NCI-H2081 (cell line): ENCODE results near the gene C19orf18.

Source experiments
- DNase-seq, 2 experiments: peaks; one replicate each; lab custom pipeline; 2025; lab: John Stamatoyannopoulos, UW

Gene C19orf18

GRCh38 chr19:57947419-57948134 lies 26.8 kb downstream of the C19orf18 start, which contains the start of gene ZNF256:
Gene ZNF256, minus strand, starts transcription at chr19:57947706. Its CDS starts 232 bp downstream, at chr19:57947474.
- peak; percentile 95 to 96 for DNase-seq

GRCh38 chr19:57947088-57947418 lies 27.3 kb downstream of the C19orf18 start:
- no peak for DNase-seq

GRCh38 chr19:57946316-57946715 lies 28.0 kb downstream of the C19orf18 start:
- DNase-seq, result no peak

DNA sequence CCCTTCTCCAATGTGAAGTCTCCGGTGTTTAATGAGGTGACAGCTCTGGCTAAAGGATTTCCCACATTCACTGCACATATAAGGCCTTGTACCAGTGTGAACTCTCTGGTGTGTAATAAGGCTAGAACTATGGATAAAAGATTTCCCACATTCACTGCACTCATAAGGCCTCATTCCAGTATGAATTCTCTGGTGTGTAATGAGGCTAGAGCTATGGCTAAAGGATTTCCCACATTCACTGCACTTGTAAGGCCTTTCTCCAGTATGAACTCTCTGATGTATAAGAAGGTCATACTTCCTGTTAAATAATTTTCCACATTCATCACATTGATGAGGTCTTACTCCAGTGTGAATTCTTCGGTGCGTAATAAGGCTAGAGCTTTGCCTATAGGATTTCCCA lies 32.7 kb downstream of the C19orf18 start:
- DNase-seq, result no peak

DNA sequence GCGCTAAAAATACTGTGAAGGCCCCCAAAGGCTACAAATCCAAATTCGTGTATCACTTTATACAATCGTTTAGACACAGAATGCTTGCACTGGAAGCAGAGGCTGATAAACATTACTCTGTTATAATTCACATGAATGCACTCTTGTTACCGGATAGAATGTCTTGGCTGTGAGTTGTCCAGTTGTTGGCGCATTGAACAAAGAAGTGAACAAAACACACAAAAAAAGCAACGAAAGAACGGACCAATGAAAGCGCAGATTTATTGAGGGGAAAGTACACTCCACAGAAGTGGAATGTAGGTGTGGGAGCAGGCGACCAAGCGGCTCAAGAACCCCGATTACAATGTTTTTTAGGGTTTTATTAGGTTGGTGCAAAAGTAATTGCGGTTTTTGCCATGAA lies 38.6 kb downstream of the C19orf18 start:
- DNase-seq, result no peak

GRCh38 chr19:57934820-57935665 lies 39.3 kb downstream of the C19orf18 start, which contains the start of gene ZNF418:
Gene ZNF418, minus strand, starts transcription at chr19:57935402. Its CDS starts 1,580 bp downstream, at chr19:57933822.
- DNase-seq, result no peak

GRCh38 chr19:57927587-57927986 lies 46.7 kb downstream of the C19orf18 start:
- DNase-seq, result no peak

GRCh38 chr19:57916168-57916995 lies 58.0 kb downstream of the C19orf18 start, which contains the start of gene ZNF417:
Gene ZNF417, minus strand, starts transcription at chr19:57916592. Its CDS starts 181 bp downstream, at chr19:57916411.
- peak; percentile 86 to 97 for DNase-seq

- no peak for DNase-seq
Measured at GRCh38 chr19:57914531-57914930, 59.8 kb downstream of the C19orf18 start.
